Hepatocyte (in vitro differentiated cells): ENCODE measurements around the gene HOXB4. TPM values are rescaled to one million over a fixed set of nuclear protein-coding genes. Genes with fewer than 3 reads are reported as not detected.

Experiments
- DNase-seq: peaks from one replicate; pipeline ENCODE4 v3.0.0-alpha.2; 2016; ENCODE audit warnings: low spot score
- H2AFZ ChIP-seq: fragments of 200-600 bp; sonication (generic); 2 replicates; pipeline ENCODE4 v1.6.0; 2016; ENCODE audit warnings: antibody characterized with exemption, mild to moderate bottlenecking
- H3K27ac ChIP-seq: fragments of 200-600 bp; sonication (generic); 2 replicates; pipeline ENCODE4 v1.5.1; 2016; ENCODE audit warnings: mild to moderate bottlenecking
- H3K27me3 ChIP-seq: fragments of 200-600 bp; sonication (generic); 2 replicates; pipeline ENCODE4 v1.6.1; 2016
- H3K36me3 ChIP-seq: fragments of 200-600 bp; sonication (generic); replicated peaks from 2 replicates; pipeline ENCODE4 v1.5.1; 2016; ENCODE audit warnings: low read depth; ENCODE audit not compliant: insufficient read depth
- H3K4me1 ChIP-seq: fragments of 200-600 bp; sonication (generic); 2 replicates; pipeline ENCODE4 v1.5.1; 2016; ENCODE audit warnings: mild to moderate bottlenecking, moderate library complexity; ENCODE audit not compliant: insufficient read depth
- H3K4me2 ChIP-seq: fragments of 200-600 bp; sonication (generic); 2 replicates; pipeline ENCODE4 v1.6.0; 2016
- H3K4me3 ChIP-seq: fragments of 200-600 bp; sonication (generic); 2 replicates; pipeline ENCODE4 v1.5.1; 2016; ENCODE audit warnings: mild to moderate bottlenecking
- H3K79me2 ChIP-seq: fragments of 200-600 bp; sonication (generic); 2 replicates; pipeline ENCODE4 v1.6.0; 2017; ENCODE audit warnings: mild to moderate bottlenecking
- H3K9me2 ChIP-seq: fragments of 200-600 bp; sonication (generic); replicated peaks from 2 replicates; pipeline ENCODE4 v1.6.0; 2017; ENCODE audit warnings: mild to moderate bottlenecking; ENCODE audit not compliant: insufficient read depth
- H3K9me3 ChIP-seq: fragments of 200-600 bp; sonication (generic); 2 replicates; pipeline ENCODE4 v1.5.1; 2016; ENCODE audit warnings: low read depth, mild to moderate bottlenecking
- H4K20me1 ChIP-seq: fragments of 200-600 bp; sonication (generic); 2 replicates; pipeline ENCODE4 v1.6.0; 2016; ENCODE audit warnings: mild to moderate bottlenecking; ENCODE audit not compliant: insufficient read depth, poor library complexity, severe bottlenecking
- CTCF ChIP-seq: fragments of 200-600 bp; sonication (generic); IDR thresholded peaks from 2 replicates; pipeline ENCODE4 v1.5.1; 2016; ENCODE audit warnings: antibody characterized with exemption, mild to moderate bottlenecking; ENCODE audit not compliant: poor library complexity
- EZH2 ChIP-seq: fragments of 200-600 bp; sonication (generic); IDR thresholded peaks from 2 replicates; pipeline ENCODE4 v1.6.1; 2016; ENCODE audit warnings: antibody characterized with exemption, mild to moderate bottlenecking, borderline replicate concordance
- EZH2phosphoT487 ChIP-seq: fragments of 200-600 bp; sonication (generic); IDR thresholded peaks from one replicate; pipeline ENCODE4 v1.6.1; 2018; ENCODE audit warnings: antibody characterized with exemption, mild to moderate bottlenecking, low read depth, moderate library complexity; ENCODE audit not compliant: unreplicated experiment, severe bottlenecking
- WGBS: methylation state at CpG from one replicate; pipeline ENCODE4 v1.1.6; 2016; ENCODE audit warnings: low lambda C conversion rate; ENCODE audit errors: missing lambda C conversion rate; 5-methylcytosine and 5-hydroxymethylcytosine counted together
- polyA plus RNA-seq: library from polyadenylated mRNA; unstranded; fragments of >200 nt; fragmentation: Nextera tagmentation; extraction: Ambion mirVana; gene quantifications from 2 replicates; pipeline ENCODE4 v1.2.1, GENCODE V29; 2016
- total RNA-seq: library from RNA; depleted of rRNA; stranded (reverse); fragments of >200 nt; gene quantifications from 2 replicates; pipeline ENCODE4 v1.2.3, GENCODE V29; 2014

HOXB4 gene
- total and polyA plus RNA-seq, 2 experiments from 2014 or later = 1.8 to 2.2 TPM

DNA sequence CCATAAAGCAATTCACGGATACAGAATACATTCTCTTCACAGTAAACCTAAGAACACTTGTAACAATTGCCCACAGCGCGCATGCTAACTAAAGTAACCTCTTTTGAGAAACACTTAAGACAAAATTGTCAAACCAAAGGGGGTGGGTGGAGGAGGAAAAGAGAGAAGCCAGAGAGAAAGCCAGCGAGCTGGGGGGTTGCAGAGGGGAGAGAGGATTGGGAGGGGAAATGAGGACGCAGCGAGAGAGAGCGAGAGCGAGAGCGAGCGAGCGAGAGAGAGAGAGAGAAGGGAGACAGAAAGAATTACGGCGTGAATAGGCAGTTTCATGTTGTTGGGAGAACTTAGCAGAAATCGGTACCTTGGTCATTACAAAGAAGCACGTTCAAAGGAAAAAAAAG lies 34.3 kb upstream of the HOXB4 start:
- Histone ChIP-seq H3K9me3 (no peaks in the 10 kb centered on the region), H4K20me1 (no peaks in the 10 kb centered on the region), H3K36me3 (no peaks in the 10 kb centered on the region), H3K4me1 (no peaks in the 10 kb centered on the region), H3K4me2 (peak overlapping the region; percentile 78), H2AFZ (peak overlapping the region; percentile 9), H3K4me3 (peak overlapping the region; percentile 1), H3K27ac (peak overlapping the region; percentile 77), H3K9me2 (no peaks in the 10 kb centered on the region), H3K27me3 (peaks cover 96% of the 10 kb centered on the region), H3K79me2 (no peaks in the 10 kb centered on the region)
- peak; percentile 85 for TF ChIP-seq EZH2phosphoT487
- TF ChIP-seq EZH2 = peak; percentile 89
- no peak for TF ChIP-seq CTCF
- no peak for DNase-seq
- 4% methylated on average over 13 of the region's 15 CpGs for WGBS

- DNase-seq = no peak
- Histone ChIP-seq H3K4me1 (no peaks in the 10 kb centered on the region), H3K4me2 (peak overlapping the region; percentile 78), H3K79me2 (no peaks in the 10 kb centered on the region), H3K4me3 (peak overlapping the region; percentile 1), H3K9me2 (no peaks in the 10 kb centered on the region), H3K27ac (peak overlapping the region; percentile 77), H4K20me1 (no peaks in the 10 kb centered on the region), H3K27me3 (peaks cover 96% of the 10 kb centered on the region), H3K36me3 (no peaks in the 10 kb centered on the region), H2AFZ (peak overlapping the region; percentile 9), H3K9me3 (no peaks in the 10 kb centered on the region)
- TF ChIP-seq EZH2phosphoT487 (no peak), CTCF (no peak), EZH2 (peak; percentile 77)
- 7% methylated on average over 25 of the region's 36 CpGs for WGBS
These were observed 33.7 kb upstream of the HOXB4 start for GRCh38 chr17:48611681-48612455.

DNA sequence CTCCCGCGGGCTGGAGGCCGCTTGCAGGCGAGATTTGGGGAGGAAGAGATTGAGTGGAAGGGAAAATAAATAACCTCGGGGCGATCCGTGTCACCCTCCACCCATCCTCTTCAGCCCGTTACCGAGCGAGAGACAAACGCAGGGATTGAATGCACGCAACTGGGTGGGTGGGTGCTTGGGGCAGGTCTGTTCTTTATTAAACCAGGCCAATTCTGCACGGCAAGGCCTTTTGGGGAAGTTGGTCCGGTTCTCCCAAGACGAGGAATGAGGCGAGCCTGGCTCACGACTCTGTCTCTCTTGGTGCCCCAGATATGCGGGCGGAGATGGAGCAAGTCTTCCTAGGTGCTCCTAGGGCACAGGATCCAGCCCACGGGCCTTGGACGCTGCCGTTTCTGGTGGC lies 33.1 kb upstream of the HOXB4 start:
- Histone ChIP-seq H3K4me2 (peak overlapping the region; percentile 78), H3K4me1 (no peaks in the 10 kb centered on the region), H4K20me1 (no peaks in the 10 kb centered on the region), H3K4me3 (peak overlapping the region; percentile 28), H3K36me3 (no peaks in the 10 kb centered on the region), H2AFZ (peak overlapping the region; percentile 80), H3K9me2 (no peaks in the 10 kb centered on the region), H3K27me3 (peaks cover 96% of the 10 kb centered on the region), H3K79me2 (no peaks in the 10 kb centered on the region), H3K27ac (peak overlapping the region; percentile 77), H3K9me3 (no peaks in the 10 kb centered on the region)
- no peak for DNase-seq
- WGBS = 10% methylated on average over 22 of the region's 22 CpGs
- TF ChIP-seq EZH2 (no peak), EZH2phosphoT487 (no peak)
